GM18951 (cell line): ENCODE data around the gene MFSD12.
A peak's percentile ranks its signal among the peaks of the same experiment; 100 is the strongest.

Source experiments
- POLR2A ChIP-seq: IDR thresholded peaks from 4 replicates; pipeline ENCODE4 v1.6.1; 2011; ENCODE audit warnings: mild to moderate bottlenecking; ENCODE audit not compliant: insufficient read length, insufficient read depth; ENCODE audit errors: extremely low read depth
- in situ Hi-C: fragments of 300-500 bp; cut with MboI; formaldehyde crosslinking; loops from one replicate; pipeline ENCODE4 v1.12.0; 2022; ENCODE audit warnings: low sequenced_read_pairs, mixed read lengths, inconsistent platforms; ENCODE audit not compliant: unreplicated experiment

MFSD12 gene

DNA sequence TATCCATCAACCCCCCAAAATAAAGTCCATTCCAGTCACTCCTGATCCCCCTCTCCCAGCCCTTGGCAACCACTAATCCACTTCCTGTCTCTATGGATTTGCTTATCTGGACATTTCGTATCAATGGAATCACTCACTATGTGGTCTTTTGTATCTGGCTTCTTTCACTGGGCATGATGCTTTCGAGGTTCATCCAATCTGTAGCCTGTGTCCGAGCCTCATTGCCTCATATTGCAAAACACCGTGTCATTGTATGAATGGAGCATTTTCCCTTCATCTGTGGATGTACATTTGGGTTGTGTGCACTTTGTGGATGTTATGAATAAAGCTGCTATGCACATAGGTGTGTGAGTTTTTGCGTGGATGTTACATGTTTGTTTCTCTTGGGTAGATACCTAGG, 52.7 kb downstream of the MFSD12 start:
- in situ Hi-C loops: no loop called here
- TF ChIP-seq POLR2A: no peak

- no peak for TF ChIP-seq POLR2A
- in situ Hi-C loops: no loop called here
Measured at GRCh38 chr19:3503036-3503572, 54.3 kb downstream of the MFSD12 start.

GRCh38 chr19:3501780-3502179, 55.6 kb downstream of the MFSD12 start:
- TF ChIP-seq POLR2A: no peak
- in situ Hi-C loops: no loop called here

DNA sequence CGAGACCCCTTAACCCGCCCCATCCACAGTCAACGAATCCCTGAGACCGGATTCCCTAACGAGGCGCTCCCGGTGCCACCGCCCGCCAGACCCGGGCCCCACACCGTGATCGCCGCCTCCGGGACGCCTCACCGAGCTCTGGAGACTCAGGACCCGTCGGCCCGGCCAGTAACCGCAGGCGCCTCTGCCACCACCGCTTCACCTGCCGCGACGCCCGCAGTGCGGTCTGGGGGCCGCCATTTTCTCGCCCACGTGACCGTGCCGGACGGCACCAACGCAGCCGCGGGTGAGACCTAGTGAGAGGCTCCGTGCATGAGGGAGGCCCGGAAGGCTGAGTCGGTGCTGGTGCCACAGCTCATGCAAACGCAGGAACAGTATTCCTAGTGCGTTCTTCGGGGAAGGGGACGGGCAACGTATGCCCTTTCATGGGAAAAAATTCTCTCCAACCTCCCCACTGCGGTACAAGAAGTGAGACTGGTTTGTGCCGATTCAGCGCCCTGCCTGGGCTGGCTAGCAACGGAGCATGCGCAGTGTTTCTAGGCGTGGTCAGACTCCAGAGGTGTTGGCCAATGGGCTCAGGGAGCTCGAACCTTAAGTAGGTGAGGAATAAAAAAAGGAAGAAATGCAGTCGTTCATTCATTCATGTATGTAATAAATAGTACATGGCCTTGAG, 56.8 kb downstream of the MFSD12 start, which contains the start of gene DOHH:
DOHH (minus strand) TSS at position 246 of the 673 bp plus-strand sequence. CDS start 3,860 bp downstream, outside the sequence.
- in situ Hi-C loops: no loop called here
- peak; percentile 87 for TF ChIP-seq POLR2A

DNA sequence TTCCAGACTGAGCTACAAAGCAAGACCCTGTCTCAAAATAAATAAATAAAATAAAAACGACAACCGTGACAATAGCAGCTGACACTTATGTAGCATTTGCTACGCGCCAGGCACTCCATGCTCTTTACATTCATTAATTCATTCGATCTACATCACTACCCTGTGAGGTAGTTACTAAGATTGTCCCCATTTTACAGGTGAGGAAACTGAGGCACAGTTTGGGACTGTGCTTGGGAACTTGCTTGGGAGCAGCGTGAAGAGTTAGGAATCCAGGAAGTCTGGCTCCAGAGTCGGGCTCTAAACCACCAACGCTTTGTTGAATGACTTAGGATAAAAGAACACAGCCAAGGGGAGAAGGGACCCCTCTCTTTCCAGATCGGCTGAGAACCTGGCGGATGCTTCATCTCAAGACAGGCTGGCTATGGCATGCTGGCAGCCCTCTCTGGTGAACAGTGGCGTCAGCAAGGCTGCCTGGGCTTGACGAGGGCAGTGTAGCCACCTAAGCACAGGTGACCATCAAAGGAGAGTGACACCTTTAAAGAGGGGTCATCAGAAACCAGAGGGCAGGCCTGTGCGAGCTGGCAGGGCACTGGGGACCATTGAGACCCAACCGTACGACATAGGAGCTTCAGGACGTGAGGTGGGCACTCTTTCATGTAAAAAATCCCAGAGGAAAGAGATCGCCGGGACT, 57.5 kb downstream of the MFSD12 start:
- in situ Hi-C loops: no loop called here
- TF ChIP-seq POLR2A: no peak

DNA sequence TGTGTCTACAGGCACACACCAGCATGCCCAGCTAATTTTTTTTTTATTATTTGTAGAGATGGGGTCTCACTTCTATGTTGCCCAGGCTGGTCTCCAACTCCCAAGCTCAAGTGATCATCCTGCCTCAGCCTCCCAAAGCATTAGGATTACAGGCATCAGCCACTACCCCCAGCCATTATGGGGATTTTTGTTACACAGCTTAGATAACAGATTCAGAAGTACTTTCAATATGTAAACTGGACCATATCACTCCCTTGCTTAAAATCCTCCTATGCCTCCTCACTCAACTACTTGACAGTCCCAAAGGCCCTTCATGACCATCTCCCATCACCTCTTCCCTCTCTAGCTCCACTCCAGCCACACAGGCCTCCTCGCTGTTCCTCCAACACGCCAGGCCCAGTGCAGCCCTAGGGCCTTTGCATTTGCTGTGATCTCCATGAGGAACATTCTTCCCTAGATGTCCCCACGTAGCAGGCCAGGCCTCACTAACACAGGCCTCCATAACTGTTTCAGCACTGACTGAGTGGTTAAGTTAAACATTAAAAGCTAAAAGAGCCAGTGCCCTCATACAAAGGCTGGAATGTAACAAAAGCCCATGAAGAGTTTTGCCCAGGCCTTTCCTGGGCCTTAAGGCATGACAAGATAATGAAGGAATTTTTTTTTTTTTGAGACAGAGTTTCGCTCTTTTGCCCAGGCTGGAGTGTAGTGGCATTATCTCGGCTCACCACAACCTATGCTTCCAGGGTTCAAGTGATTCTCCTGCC, 59.4 kb downstream of the MFSD12 start:
- no peak for TF ChIP-seq POLR2A
- in situ Hi-C loops: no loop called here

DNA sequence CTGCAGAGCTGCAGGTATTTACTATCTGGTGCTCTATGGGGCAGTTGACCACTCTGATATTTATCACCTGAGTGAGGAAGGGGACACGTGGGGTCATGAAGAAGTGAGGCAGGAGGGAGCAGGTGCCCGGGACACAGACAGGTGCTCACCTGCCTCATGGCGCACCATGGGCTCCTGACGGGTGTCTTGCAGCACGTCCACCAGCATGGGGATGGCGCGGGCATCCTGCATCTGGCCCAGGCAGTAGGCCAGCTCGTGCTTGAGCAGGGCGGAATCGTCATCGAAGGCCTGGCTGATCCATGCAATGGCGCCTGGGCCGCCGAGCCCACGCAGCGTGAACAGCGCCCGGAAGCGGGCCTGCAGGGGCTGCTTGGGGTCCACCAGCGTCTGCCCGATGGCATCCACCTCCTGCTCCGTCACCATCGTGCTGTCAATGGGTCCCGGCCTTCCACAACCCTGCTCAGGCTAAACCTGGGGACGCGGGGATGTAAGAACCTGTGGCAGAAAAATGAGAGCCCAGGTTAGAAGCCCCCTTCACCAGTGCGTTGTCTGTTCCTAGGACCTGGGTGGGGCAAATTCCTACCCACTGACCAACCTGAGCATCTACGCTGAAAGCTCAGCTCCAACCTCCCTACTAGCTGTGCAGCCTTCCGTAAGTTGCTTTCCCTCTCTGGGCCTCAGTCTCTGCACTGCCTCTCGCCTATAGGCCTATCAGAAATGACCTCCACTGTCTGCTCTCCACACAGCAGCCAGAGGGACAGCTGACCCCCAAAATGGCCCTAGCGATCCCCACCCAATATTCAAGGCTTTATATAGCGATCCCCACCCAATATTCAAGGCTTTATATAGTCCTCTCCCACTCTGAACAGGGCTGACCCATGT, 60.8 kb downstream of the MFSD12 start:
- in situ Hi-C loops: no loop called here

GRCh38 chr19:3494559-3494958, 62.8 kb downstream of the MFSD12 start:
- TF ChIP-seq POLR2A: no peak
- in situ Hi-C loops: no loop called here

More for the DNA sequence above, 60.8 kb downstream of the MFSD12 start:
- no peak for TF ChIP-seq POLR2A
